ENCODE data around the gene JARID2. TPM values are rescaled to one million over a fixed set of nuclear protein-coding genes. Genes with fewer than 3 reads are reported as not detected.

JARID2 gene
- total and polyA plus RNA-seq, 2 of the 13 experiments (the other 11 are each of a cell fraction or from before 2014, with no cell fraction given), result 7.5 to 10.3 TPM

GRCh38 chr6:15362274-15363160 lies 116.6 kb downstream of the JARID2 start (continued):
- TF ChIP-seq NONO (IDR thresholded peaks at IDR 0.05) (no peak), NONO (CRISPR knock-in tag; conservative IDR thresholded peaks at IDR 0.05) (no peak), CERS6 (CRISPR knock-in tag; IDR thresholded peaks at IDR 0.05) (no peak), PITX1 (CRISPR knock-in tag; IDR thresholded peaks at IDR 0.05) (0 out of 2 replicates have a peak, but pooled peaks have one; percentile 16), TEAD3 (CRISPR knock-in tag; optimal IDR thresholded peaks at IDR 0.05; ENCODE audit: borderline replicate concordance) (peak; percentile 78), ZNF367 (CRISPR knock-in tag; IDR thresholded peaks at IDR 0.05; ENCODE audit: borderline replicate concordance) (no peak), MAZ (IDR thresholded peaks at IDR 0.05; ENCODE audit: borderline replicate concordance, low read depth, low read length) (no peak), MAZ (CRISPR knock-in tag; IDR thresholded peaks at IDR 0.05; ENCODE audit: low read depth) (no peak), MTF2 (CRISPR knock-in tag; IDR thresholded peaks at IDR 0.05; ENCODE audit: borderline replicate concordance) (no peak), FOXP1 (IDR thresholded peaks at IDR 0.05) (no peak), FOXP1 (CRISPR knock-in tag; IDR thresholded peaks at IDR 0.05) (peak; percentile 46; the same call in 1 of the 2 replicates), RARG (CRISPR knock-in tag; IDR thresholded peaks at IDR 0.05; ENCODE audit: low read depth) (no peak), ZNF337 (CRISPR knock-in tag; IDR thresholded peaks at IDR 0.05; ENCODE audit: borderline replicate concordance, low read depth) (no peak), TSC22D2 (CRISPR knock-in tag; IDR thresholded peaks at IDR 0.05; ENCODE audit: borderline replicate concordance) (no peak), TBP (CRISPR knock-in tag; IDR thresholded peaks at IDR 0.05) (no peak), SMAD3 (CRISPR knock-in tag; IDR thresholded peaks at IDR 0.05) (no peak), LCORL (IDR thresholded peaks at IDR 0.05) (no peak), LCORL (CRISPR knock-in tag; IDR thresholded peaks at IDR 0.05) (peak; percentile 37; the same call in 1 of the 2 replicates), ZGPAT (CRISPR knock-in tag; IDR thresholded peaks at IDR 0.05) (no peak), BCL6 (CRISPR knock-in tag; IDR thresholded peaks at IDR 0.05) (no peak), ZNF766 (CRISPR knock-in tag; IDR thresholded peaks at IDR 0.05; ENCODE audit: borderline replicate concordance) (no peak), HOXA7 (CRISPR knock-in tag; IDR thresholded peaks at IDR 0.05) (no peak), ZFP41 (CRISPR knock-in tag; IDR thresholded peaks at IDR 0.05; ENCODE audit: borderline replicate concordance) (no peak)
- TF ChIP-seq, protein P1, sequence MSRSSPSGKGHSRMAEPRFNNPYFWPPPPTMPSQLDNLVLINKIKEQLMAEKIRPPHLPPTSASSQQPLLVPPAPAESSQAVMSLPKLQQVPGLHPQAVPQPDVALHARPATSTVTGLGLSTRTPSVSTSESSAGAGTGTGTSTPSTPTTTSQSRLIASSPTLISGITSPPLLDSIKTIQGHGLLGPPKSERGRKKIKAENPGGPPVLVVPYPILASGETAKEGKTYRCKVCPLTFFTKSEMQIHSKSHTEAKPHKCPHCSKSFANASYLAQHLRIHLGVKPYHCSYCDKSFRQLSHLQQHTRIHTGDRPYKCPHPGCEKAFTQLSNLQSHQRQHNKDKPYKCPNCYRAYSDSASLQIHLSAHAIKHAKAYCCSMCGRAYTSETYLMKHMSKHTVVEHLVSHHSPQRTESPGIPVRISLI (CRISPR knock-in tag; IDR thresholded peaks at IDR 0.05; ENCODE audit: borderline replicate concordance), result peak; percentile 59; the same call in 1 of the 2 replicates
- TF ChIP-seq, protein P2, sequence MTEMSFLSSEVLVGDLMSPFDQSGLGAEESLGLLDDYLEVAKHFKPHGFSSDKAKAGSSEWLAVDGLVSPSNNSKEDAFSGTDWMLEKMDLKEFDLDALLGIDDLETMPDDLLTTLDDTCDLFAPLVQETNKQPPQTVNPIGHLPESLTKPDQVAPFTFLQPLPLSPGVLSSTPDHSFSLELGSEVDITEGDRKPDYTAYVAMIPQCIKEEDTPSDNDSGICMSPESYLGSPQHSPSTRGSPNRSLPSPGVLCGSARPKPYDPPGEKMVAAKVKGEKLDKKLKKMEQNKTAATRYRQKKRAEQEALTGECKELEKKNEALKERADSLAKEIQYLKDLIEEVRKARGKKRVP (CRISPR knock-in tag; IDR thresholded peaks at IDR 0.05), result no peak
- TF ChIP-seq, protein P3, sequence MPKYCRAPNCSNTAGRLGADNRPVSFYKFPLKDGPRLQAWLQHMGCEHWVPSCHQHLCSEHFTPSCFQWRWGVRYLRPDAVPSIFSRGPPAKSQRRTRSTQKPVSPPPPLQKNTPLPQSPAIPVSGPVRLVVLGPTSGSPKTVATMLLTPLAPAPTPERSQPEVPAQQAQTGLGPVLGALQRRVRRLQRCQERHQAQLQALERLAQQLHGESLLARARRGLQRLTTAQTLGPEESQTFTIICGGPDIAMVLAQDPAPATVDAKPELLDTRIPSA (CRISPR knock-in tag; IDR thresholded peaks at IDR 0.05; ENCODE audit: borderline replicate concordance), result no peak

Data from HepG2 (cell line).